Stomach (tissue), 9 donors: ENCODE measurements around the gene CHST6. TPM values are rescaled to one million over a fixed set of nuclear protein-coding genes. Genes with fewer than 3 reads are reported as not detected.
"Not testable (repeated sequence)": the region's sequence is repeated elsewhere in the genome, so short reads cannot be mapped to it uniquely, and the experiment has no call there.

Experiments
- DNase-seq, 2 donors: peaks; one replicate each; pipeline versions ENCODE4 v3.0.0 to v3.0.0-alpha.2; 2013 to 2019
- H3K27ac ChIP-seq, 5 donors: fragments of 200-600 bp in 4 of 5; sonication (generic) in 4 of 5; one replicate each; pipeline ENCODE4 v1.5.1; 2013 to 2019; ENCODE audit warnings: mild to moderate bottlenecking in 1 of 5, moderate library complexity in 1 of 5
- H3K27me3 ChIP-seq, 3 donors: fragments of 200-600 bp; sonication (generic); one replicate each; pipeline ENCODE4 v1.5.1; 2017 to 2019; ENCODE audit warnings: mixed run types in 1 of 3
- H3K36me3 ChIP-seq, 4 donors: fragments of 200-600 bp; sonication (generic); 1 replicate in 3 of 4; 2 replicates in 1 of 4; pipeline ENCODE4 v1.5.1; 2016 to 2019
- H3K4me1 ChIP-seq, 4 donors: fragments of 200-600 bp; sonication (generic); one replicate each; pipeline ENCODE4 v1.5.1; 2016 to 2019
- H3K4me3 ChIP-seq, 4 donors: fragments of 200-600 bp; sonication (generic) in 3 of 4; one replicate each; pipeline ENCODE4 v1.5.1; 2016 to 2019; ENCODE audit warnings: mild to moderate bottlenecking in 1 of 4
- H3K9me3 ChIP-seq, 4 donors: fragments of 200-600 bp; sonication (generic); one replicate each; pipeline ENCODE4 v1.5.1; 2016 to 2019
- EP300 ChIP-seq: sonication (generic); formaldehyde crosslinking; IDR thresholded peaks from one replicate; pipeline ENCODE4 v1.6.1; 2017; ENCODE audit warnings: antibody characterized with exemption
- POLR2A ChIP-seq, 4 donors: fragments of 450-650 bp; IDR thresholded peaks; one replicate each; pipeline ENCODE4 v1.6.1; 2016; ENCODE audit warnings: antibody characterized with exemption in 4 of 4, control low read depth in 2 of 4, mild to moderate bottlenecking in 1 of 4, moderate library complexity in 1 of 4
- POLR2AphosphoS5 ChIP-seq, 3 donors: sonication (generic); formaldehyde crosslinking; IDR thresholded peaks; one replicate each; pipeline ENCODE4 v1.6.1; 2016; ENCODE audit warnings: antibody characterized with exemption in 3 of 3
- WGBS, 5 donors: extraction: QIAGEN DNeasy Blood & Tissue Kit in 3 of 5; methylation state at CpG; one replicate each; pipeline versions ENCODE4 v1.1.5 to v1.1.7; 2013 to 2018; 5-methylcytosine and 5-hydroxymethylcytosine counted together
- intact Hi-C: fragments of 100-400 bp; cut with DNase I; formaldehyde crosslinking; loops from one replicate; pipeline ENCODE4 v1.15.1; 2023; ENCODE audit warnings: low total_unique reads
- polyA plus RNA-seq, 3 donors: library from polyadenylated mRNA; stranded (reverse); fragments of 200-250 nt; gene quantifications; one replicate each; pipeline ENCODE4 v1.2.3, GENCODE V29; 2013
- total RNA-seq, 5 donors: library from RNA; depleted of rRNA; stranded (reverse); fragments of >200 nt; gene quantifications; one replicate each; pipeline versions ENCODE4 v1.1.0 to v1.2.3, GENCODE V29; 2014 to 2016
- TF ChIP-seq, protein P1 (sequence below), 7 experiments: fragments of 450-650 bp in 4 of 7; fragments of 200-600 bp in 3 of 7; sonication (generic) in 3 of 7; IDR thresholded peaks; one replicate each; pipeline ENCODE4 v1.5.1; 2016 to 2019; ENCODE audit warnings: antibody characterized with exemption in 7 of 7, control low read depth in 2 of 7, mild to moderate bottlenecking in 1 of 7
- donor health status: healthy with polysubstance abuse.
- donor health status: Bipolar disorder and iron deficiency.
- donor health status: healthy.

CHST6 gene
- total and polyA plus RNA-seq, 8 donors, result 0.23 to 0.73 (median 0.29) TPM; not detected in 5

DNA sequence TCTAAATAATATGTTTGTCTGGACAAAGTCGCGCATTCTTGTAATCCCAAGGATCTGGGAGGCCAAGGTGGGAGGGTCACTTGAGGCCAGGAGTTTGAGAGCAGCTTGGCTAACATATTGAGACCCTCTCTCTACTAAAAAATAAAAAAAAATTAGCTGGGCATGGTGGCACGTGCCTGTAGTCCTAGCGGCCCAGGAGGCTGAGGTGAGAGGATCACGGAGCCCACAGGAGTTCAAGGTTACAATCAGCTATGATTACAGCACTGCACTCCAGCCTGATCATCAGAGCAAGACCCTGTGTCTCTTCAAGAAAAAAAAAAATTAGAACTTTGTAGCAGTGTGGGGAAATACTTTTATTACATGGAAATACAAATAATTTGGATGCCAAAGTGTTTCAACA is 6.1 kb upstream of the CHST6 start:
- peaks cover 0 to 5% (median 2%) of the 10 kb centered on the region in 4 donors for H3K4me1 ChIP-seq
- DNase-seq, result no peak
- intact Hi-C loops, result no loop called here
- H3K4me3 ChIP-seq, result no peak overlapping the region
- H3K36me3 ChIP-seq, result no peaks in the 10 kb centered on the region
- no peak overlapping the region for H3K27ac ChIP-seq
- no peaks in the 10 kb centered on the region for H3K9me3 ChIP-seq
- TF ChIP-seq EP300 (no peak), POLR2A (IDR thresholded peaks at IDR 0.05) (no peak), POLR2AphosphoS5 (IDR thresholded peaks at IDR 0.05) (no peak)
- TF ChIP-seq, protein P1, sequence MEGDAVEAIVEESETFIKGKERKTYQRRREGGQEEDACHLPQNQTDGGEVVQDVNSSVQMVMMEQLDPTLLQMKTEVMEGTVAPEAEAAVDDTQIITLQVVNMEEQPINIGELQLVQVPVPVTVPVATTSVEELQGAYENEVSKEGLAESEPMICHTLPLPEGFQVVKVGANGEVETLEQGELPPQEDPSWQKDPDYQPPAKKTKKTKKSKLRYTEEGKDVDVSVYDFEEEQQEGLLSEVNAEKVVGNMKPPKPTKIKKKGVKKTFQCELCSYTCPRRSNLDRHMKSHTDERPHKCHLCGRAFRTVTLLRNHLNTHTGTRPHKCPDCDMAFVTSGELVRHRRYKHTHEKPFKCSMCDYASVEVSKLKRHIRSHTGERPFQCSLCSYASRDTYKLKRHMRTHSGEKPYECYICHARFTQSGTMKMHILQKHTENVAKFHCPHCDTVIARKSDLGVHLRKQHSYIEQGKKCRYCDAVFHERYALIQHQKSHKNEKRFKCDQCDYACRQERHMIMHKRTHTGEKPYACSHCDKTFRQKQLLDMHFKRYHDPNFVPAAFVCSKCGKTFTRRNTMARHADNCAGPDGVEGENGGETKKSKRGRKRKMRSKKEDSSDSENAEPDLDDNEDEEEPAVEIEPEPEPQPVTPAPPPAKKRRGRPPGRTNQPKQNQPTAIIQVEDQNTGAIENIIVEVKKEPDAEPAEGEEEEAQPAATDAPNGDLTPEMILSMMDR (IDR thresholded peaks at IDR 0.05), result no peak
- 85 to 92% (median 89%) methylated on average over 5 of the region's 5 CpGs for WGBS, 5 donors
- no peaks in the 10 kb centered on the region for H3K27me3 ChIP-seq

DNA sequence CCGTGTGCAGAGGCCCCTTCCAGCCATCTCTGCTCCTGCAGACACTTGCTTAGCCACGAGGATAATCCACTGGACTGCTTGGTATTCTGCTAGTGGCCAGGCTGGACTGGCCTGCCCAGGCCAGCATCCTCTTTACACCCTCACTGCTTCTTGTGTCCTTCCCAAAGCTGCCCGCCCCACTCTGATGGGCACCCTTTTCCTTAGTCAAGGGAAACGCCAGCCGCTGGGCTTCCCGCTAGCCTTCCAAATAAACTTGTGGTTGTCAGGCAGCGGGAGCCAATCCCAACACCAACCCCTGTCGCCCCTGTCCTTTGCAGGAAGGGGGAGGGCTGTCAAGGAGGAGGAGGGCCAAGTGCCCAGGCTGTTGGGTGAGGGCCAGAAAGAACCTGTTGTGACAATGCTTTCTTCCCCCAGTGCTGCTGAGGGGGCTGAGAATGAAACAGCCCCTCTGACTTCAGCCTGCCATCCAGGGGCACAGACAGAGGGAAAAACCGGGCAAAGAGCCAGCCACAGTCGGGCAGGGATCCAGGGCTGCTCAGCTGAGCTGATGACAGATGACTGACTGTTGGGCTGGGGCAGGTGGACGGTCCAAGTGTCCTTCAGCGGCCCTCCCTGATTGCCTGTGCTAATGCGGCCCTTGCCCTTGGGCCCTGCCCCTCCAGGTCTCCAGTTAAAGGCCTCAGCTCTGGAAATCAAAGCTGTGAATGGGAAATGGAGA is 3.5 kb upstream of the CHST6 start:
- 26 to 44% (median 27%) methylated on average over 6 to 10 of the region's 13 CpGs for whole genome bisulfite sequencing, 5 donors

DNA sequence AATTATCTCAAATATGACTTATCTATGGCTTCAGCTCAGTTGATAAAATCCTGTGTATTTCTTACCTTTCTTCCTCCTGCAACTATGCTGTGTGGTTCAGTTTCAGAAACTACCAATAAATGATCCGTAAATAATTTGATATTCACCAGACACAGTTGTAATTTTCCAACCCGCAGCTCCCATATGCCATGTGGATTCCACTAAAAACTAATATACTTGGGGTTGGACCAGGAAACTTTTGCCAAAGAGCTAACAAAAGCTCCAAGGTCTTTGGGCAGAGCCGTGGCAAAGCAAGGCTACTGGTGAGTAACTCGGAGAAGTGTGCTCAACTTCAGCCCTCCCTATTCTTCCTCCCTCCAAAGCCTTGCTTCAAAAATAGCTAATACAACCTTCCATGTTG is 2.3 kb upstream of the CHST6 start:
- no peak for TF ChIP-seq EP300
- TF ChIP-seq, protein P1 (IDR thresholded peaks at IDR 0.05), result no peak
- no peak for TF ChIP-seq POLR2A (IDR thresholded peaks at IDR 0.05)
- TF ChIP-seq POLR2AphosphoS5 (IDR thresholded peaks at IDR 0.05), result no peak
- WGBS, 5 donors, result 30 to 53% (median 47%) methylated on average over 4 of the region's 4 CpGs
- peaks cover 0 to 34% (median 22%) of the 10 kb centered on the region in 3 donors for H3K27me3 ChIP-seq
- no peak overlapping the region for H3K4me3 ChIP-seq
- H3K27ac ChIP-seq, result no peak overlapping the region
- H3K4me1 ChIP-seq, result peaks cover 11 to 20% (median 14%) of the 10 kb centered on the region in 4 donors
- H3K9me3 ChIP-seq, result no peaks in the 10 kb centered on the region
- H3K36me3 ChIP-seq, result no peaks in the 10 kb centered on the region
- intact Hi-C loops, result no loop called here
- no peak for DNase-seq

More for the DNA sequence above, 3.5 kb upstream of the CHST6 start:
- H3K36me3 ChIP-seq, intact Hi-C loops, H3K4me3 ChIP-seq, H3K27ac ChIP-seq, H3K9me3 ChIP-seq: not testable (repeated sequence)
- peaks cover 11 to 20% (median 14%) of the 10 kb centered on the region in 4 donors for H3K4me1 ChIP-seq
- peak; percentile 75 to 77 for DNase-seq
- H3K27me3 ChIP-seq, result peaks cover 0 to 22% (median 19%) of the 10 kb centered on the region in 3 donors

DNA sequence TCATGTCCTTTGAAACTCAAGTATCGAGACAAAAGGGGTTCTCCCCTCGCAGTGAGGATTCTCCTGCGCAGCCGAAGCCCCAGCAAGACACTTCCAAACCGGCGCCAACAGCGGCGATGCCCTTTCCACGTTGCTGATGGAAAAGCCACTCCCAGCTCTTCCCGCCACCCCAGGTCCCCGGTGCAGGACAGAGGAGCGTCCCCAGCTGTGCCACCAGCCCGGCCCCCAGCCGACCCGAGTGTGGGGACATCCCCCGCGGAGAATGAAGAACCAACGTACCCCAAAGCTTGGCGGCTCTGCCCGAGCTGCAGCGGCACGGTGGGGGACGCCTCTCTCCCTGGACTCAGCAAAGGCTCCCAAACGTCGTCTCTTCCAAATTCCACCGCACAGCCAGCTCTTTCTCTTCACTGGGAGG is 573 bp downstream of the CHST6 start:
- intact Hi-C loops, result no loop called here
- DNase-seq, result peak in 1 of 2 donors; percentile 29
- Histone ChIP-seq H3K36me3 (no peaks in the 10 kb centered on the region), H3K4me1 (peaks cover 11 to 20% (median 14%) of the 10 kb centered on the region in 4 donors), H3K27me3 (peaks cover 0 to 46% (median 25%) of the 10 kb centered on the region in 3 donors), H3K4me3 (peak overlapping the region; percentile 22 to 52 (median 32)), H3K9me3 (no peaks in the 10 kb centered on the region), H3K27ac (no peak overlapping the region)
- TF ChIP-seq POLR2A (IDR thresholded peaks at IDR 0.05) (no peak), EP300 (no peak), POLR2AphosphoS5 (IDR thresholded peaks at IDR 0.05) (no peak)
- TF ChIP-seq, protein P1 (IDR thresholded peaks at IDR 0.05), result no peak
- WGBS, 5 donors, result 4 to 8% (median 8%) methylated on average over 10 to 26 of the region's 26 CpGs

DNA sequence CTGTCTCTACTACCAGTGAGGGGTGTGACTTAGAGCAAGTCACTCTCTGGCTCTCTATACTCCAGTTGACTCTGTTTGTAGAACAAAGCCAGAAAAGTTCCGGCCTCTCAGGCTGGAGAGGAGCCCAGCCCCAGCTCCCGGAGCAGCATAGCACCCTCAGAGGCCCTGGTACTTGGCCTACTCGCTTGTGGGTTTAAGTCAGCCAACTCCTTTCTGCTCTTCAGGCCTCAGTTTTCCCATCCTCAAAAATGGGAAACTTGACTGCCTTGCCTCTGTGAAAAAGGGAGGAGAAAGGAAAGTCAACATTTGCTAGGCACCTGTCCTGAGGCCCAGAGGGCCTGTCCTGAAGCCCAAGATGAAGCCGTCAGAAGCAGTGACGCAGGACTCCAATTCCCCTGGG is 1.1 kb downstream of the CHST6 start:
- Histone ChIP-seq H3K27me3 (peaks cover 0 to 46% (median 25%) of the 10 kb centered on the region in 3 donors), H3K4me1 (peaks cover 11 to 20% (median 14%) of the 10 kb centered on the region in 4 donors), H3K36me3 (no peaks in the 10 kb centered on the region), H3K9me3 (no peaks in the 10 kb centered on the region), H3K27ac (no peak overlapping the region), H3K4me3 (peak overlapping the region in 3 of 4 donors; percentile 30 to 52 (median 35))
- intact Hi-C loops, result no loop called here
- 44 to 58% (median 54%) methylated on average over 5 of the region's 5 CpGs for WGBS, 5 donors
- TF ChIP-seq EP300, result no peak
- TF ChIP-seq POLR2AphosphoS5 (IDR thresholded peaks at IDR 0.05), result no peak
- DNase-seq, result no peak
